ENCODE results near the gene NFKBIL1.

The NFKBIL1 gene

GRCh38 chr6:31578184-31579118 lies 31.0 kb downstream of the NFKBIL1 start:
- no peak for TF ChIP-seq MAX (IDR thresholded peaks at IDR 0.05; ENCODE audit: low read depth, low read length)
- no peak for TF ChIP-seq CTCF (IDR thresholded peaks at IDR 0.05; ENCODE audit: low read depth, low read length)
- TF ChIP-seq POLR2A (IDR thresholded peaks at IDR 0.05; ENCODE audit: extremely low read depth, insufficient read length) = peak; percentile 35
- no peak for TF ChIP-seq MYC (IDR thresholded peaks at IDR 0.05; ENCODE audit: low read depth, low read length)
- DNase-seq (ENCODE audit: low read depth) = peak; percentile 63
- peak overlapping the region; percentile 98 for H3K4me3 ChIP-seq (ENCODE audit: low read depth, low read length)

GRCh38 chr6:31579119-31579505 lies 31.7 kb downstream of the NFKBIL1 start:
- peak overlapping the region; percentile 98 for H3K4me3 ChIP-seq (ENCODE audit: low read depth, low read length)
- TF ChIP-seq CTCF (IDR thresholded peaks at IDR 0.05; ENCODE audit: low read depth, low read length) (no peak), POLR2A (IDR thresholded peaks at IDR 0.05; ENCODE audit: extremely low read depth, insufficient read length) (no peak), MAX (IDR thresholded peaks at IDR 0.05; ENCODE audit: low read depth, low read length) (no peak), MYC (IDR thresholded peaks at IDR 0.05; ENCODE audit: low read depth, low read length) (no peak)
- peak; percentile 56 for DNase-seq (ENCODE audit: low read depth)

GRCh38 chr6:31579546-31580437 lies 32.4 kb downstream of the NFKBIL1 start:
- TF ChIP-seq MAX (IDR thresholded peaks at IDR 0.05; ENCODE audit: low read depth, low read length) (no peak), POLR2A (IDR thresholded peaks at IDR 0.05; ENCODE audit: extremely low read depth, insufficient read length) (peak; percentile 11)
- peak overlapping the region; percentile 98 for H3K4me3 ChIP-seq (ENCODE audit: low read depth, low read length)
- DNase-seq (ENCODE audit: low read depth) = peak; percentile 73

- no peak for DNase-seq (ENCODE audit: low read depth)
- TF ChIP-seq CTCF (IDR thresholded peaks at IDR 0.05; ENCODE audit: low read depth, low read length) (no peak), MYC (IDR thresholded peaks at IDR 0.05; ENCODE audit: low read depth, low read length) (no peak), POLR2A (IDR thresholded peaks at IDR 0.05; ENCODE audit: extremely low read depth, insufficient read length) (no peak), MAX (IDR thresholded peaks at IDR 0.05; ENCODE audit: low read depth, low read length) (no peak)
- H3K4me3 ChIP-seq (ENCODE audit: low read depth, low read length) = peak overlapping the region; percentile 92
Observed at GRCh38 chr6:31580438-31580740, 33.0 kb downstream of the NFKBIL1 start.

- H3K4me3 ChIP-seq (ENCODE audit: low read depth, low read length) = peak overlapping the region; percentile 92
- peak; percentile 93 for DNase-seq (ENCODE audit: low read depth)
- TF ChIP-seq MYC (IDR thresholded peaks at IDR 0.05; ENCODE audit: low read depth, low read length) (no peak), CTCF (IDR thresholded peaks at IDR 0.05; ENCODE audit: low read depth, low read length) (peak; percentile 92), MAX (IDR thresholded peaks at IDR 0.05; ENCODE audit: low read depth, low read length) (peak; percentile 3; the same call in 1 of the 2 replicates), POLR2A (IDR thresholded peaks at IDR 0.05; ENCODE audit: extremely low read depth, insufficient read length) (peak; percentile 41)
Observed at GRCh38 chr6:31580807-31581433, 33.5 kb downstream of the NFKBIL1 start.

Measured in NB4 (cell line).